Activated naive CD4-positive, alpha-beta T cell treated with anti-CD3 and anti-CD28 coated beads for 36 hours (primary cell): ENCODE measurements around the gene ABCC10. TPM values are rescaled to one million over a fixed set of nuclear protein-coding genes. Genes with fewer than 3 reads are reported as not detected.
"Not testable (repeated sequence)": the region's sequence is repeated elsewhere in the genome, so short reads cannot be mapped to it uniquely, and the experiment has no call there.

Experiments used
- CTCF ChIA-PET: fragments of 350-600 bp; sonication (Branson Sonifier 250); formaldehyde crosslinking; loops from one replicate; lab custom pipeline; 2021; ENCODE audit warnings: antibody characterized with exemption; lab: Charles Lee
- DNase-seq: peaks from one replicate; pipeline ENCODE4 v3.0.0-alpha.2; 2020
- H3K27ac Mint-ChIP-seq: one replicate; pipeline ENCODE4 v1.8.0; 2021; ENCODE audit warnings: mild to moderate bottlenecking, mixed read lengths
- H3K27me3 Mint-ChIP-seq: one replicate; pipeline ENCODE4 v1.8.0; 2021; ENCODE audit warnings: low read depth, mixed read lengths
- H3K36me3 Mint-ChIP-seq: one replicate; pipeline ENCODE4 v1.8.0; 2021; ENCODE audit warnings: low read depth, mixed read lengths
- H3K4me1 Mint-ChIP-seq: one replicate; pipeline ENCODE4 v1.8.0; 2021; ENCODE audit warnings: low read depth, mixed read lengths
- H3K4me3 Mint-ChIP-seq: one replicate; pipeline ENCODE4 v1.8.0; 2021; ENCODE audit warnings: mild to moderate bottlenecking, moderate library complexity, mixed read lengths
- H3K9me3 Mint-ChIP-seq: one replicate; pipeline ENCODE4 v1.8.0; 2021; ENCODE audit warnings: mixed read lengths
- intact Hi-C: fragments of 100-400 bp; cut with micrococcal nuclease; formaldehyde crosslinking; loops from one replicate; pipeline ENCODE4 v1.15.1; 2023
- total RNA-seq, 2 experiments: library from RNA; stranded (reverse); gene quantifications; one replicate each; pipeline ENCODE4 v1.2.3, GENCODE V29; 2021

ABCC10 gene
- total RNA-seq, 2 experiments from 2014 or later: 22.7 to 26.6 TPM

- no peak for DNase-seq
- H3K4me3 Mint-ChIP-seq: no peak overlapping the region
- no peaks in the 10 kb centered on the region for H3K9me3 Mint-ChIP-seq
- no peak overlapping the region for H3K27ac Mint-ChIP-seq
- intact Hi-C loops: no loop called here
- CTCF ChIA-PET: interaction anchor here (1.2 to 9.7 kb wide), 3 partner anchors 34 to 48 kb away, joined by 3 to 69 read pairs (median 6); partner anchors contain the start of gene LRRC73
- peaks cover 8% of the 10 kb centered on the region for H3K4me1 Mint-ChIP-seq
- H3K36me3 Mint-ChIP-seq: no peaks in the 10 kb centered on the region
- peaks cover 16% of the 10 kb centered on the region for H3K27me3 Mint-ChIP-seq
Observed at GRCh38 chr6:43460032-43460431, 32.7 kb downstream of the ABCC10 start.

- Mint-ChIP-seq H3K27ac (no peak overlapping the region), H3K36me3 (no peaks in the 10 kb centered on the region), H3K4me1 (no peaks in the 10 kb centered on the region), H3K4me3 (no peak overlapping the region), H3K27me3 (peaks cover 15% of the 10 kb centered on the region), H3K9me3 (no peaks in the 10 kb centered on the region)
- DNase-seq: no peak
- CTCF ChIA-PET: interaction anchor here (1.0 to 1.4 kb wide), 2 partner anchors 11 to 44 kb away, joined by 3 to 4 read pairs; no protein-coding TSS in a partner anchor
- intact Hi-C loops: no loop called here
Observed at GRCh38 chr6:43461936-43462335, 34.6 kb downstream of the ABCC10 start.

- H3K4me1 Mint-ChIP-seq: no peaks in the 10 kb centered on the region
Observed at GRCh38 chr6:43464337-43464736, 37.0 kb downstream of the ABCC10 start.

GRCh38 chr6:43465948-43466347 is 38.6 kb downstream of the ABCC10 start:
- CTCF ChIA-PET: no interaction called here
- Mint-ChIP-seq H3K27me3 (peaks cover 14% of the 10 kb centered on the region), H3K4me1 (no peaks in the 10 kb centered on the region), H3K36me3 (no peaks in the 10 kb centered on the region), H3K9me3 (no peaks in the 10 kb centered on the region), H3K27ac (no peak overlapping the region), H3K4me3 (no peak overlapping the region)
- intact Hi-C loops: no loop called here
- DNase-seq: no peak

More at GRCh38 chr6:43464337-43464736, 37.0 kb downstream of the ABCC10 start:
- no peak overlapping the region for H3K4me3 Mint-ChIP-seq
- CTCF ChIA-PET: interaction anchor here (0.5 kb wide), 1 partner anchor 90 kb away, joined by 3 read pairs; no protein-coding TSS in a partner anchor
- DNase-seq: no peak
- no peaks in the 10 kb centered on the region for H3K36me3 Mint-ChIP-seq
- H3K27me3 Mint-ChIP-seq: peaks cover 14% of the 10 kb centered on the region
- no peak overlapping the region for H3K27ac Mint-ChIP-seq
- no peaks in the 10 kb centered on the region for H3K9me3 Mint-ChIP-seq
- intact Hi-C loops: no loop called here

- CTCF ChIA-PET, H3K36me3 Mint-ChIP-seq, H3K27me3 Mint-ChIP-seq, H3K4me1 Mint-ChIP-seq, H3K4me3 Mint-ChIP-seq, H3K27ac Mint-ChIP-seq, intact Hi-C loops, H3K9me3 Mint-ChIP-seq, DNase-seq: not testable (repeated sequence)
Observed at GRCh38 chr6:43467265-43467664, 39.9 kb downstream of the ABCC10 start.

- Mint-ChIP-seq H3K4me1 (no peaks in the 10 kb centered on the region), H3K27me3 (peaks cover 7% of the 10 kb centered on the region), H3K27ac (no peak overlapping the region), H3K4me3 (no peak overlapping the region), H3K9me3 (no peaks in the 10 kb centered on the region), H3K36me3 (no peaks in the 10 kb centered on the region)
- intact Hi-C loops: no loop called here
- CTCF ChIA-PET: no interaction called here
- DNase-seq: no peak
Observed at GRCh38 chr6:43467752-43468151, 40.4 kb downstream of the ABCC10 start.

- Mint-ChIP-seq H3K9me3 (no peaks in the 10 kb centered on the region), H3K4me1 (no peaks in the 10 kb centered on the region), H3K4me3 (no peak overlapping the region), H3K27ac (no peak overlapping the region), H3K27me3 (peaks cover 4% of the 10 kb centered on the region), H3K36me3 (no peaks in the 10 kb centered on the region)
- DNase-seq: no peak
- CTCF ChIA-PET: no interaction called here
- intact Hi-C loops: no loop called here
Observed at GRCh38 chr6:43468240-43468639, 40.9 kb downstream of the ABCC10 start.

GRCh38 chr6:43468748-43469681 is 41.7 kb downstream of the ABCC10 start:
- H3K4me1 Mint-ChIP-seq: no peaks in the 10 kb centered on the region
- no peak overlapping the region for H3K4me3 Mint-ChIP-seq
- no peak for DNase-seq
- peaks cover 2% of the 10 kb centered on the region for H3K27me3 Mint-ChIP-seq
- H3K9me3 Mint-ChIP-seq: no peaks in the 10 kb centered on the region
- no peak overlapping the region for H3K27ac Mint-ChIP-seq
- intact Hi-C loops: no loop called here
- CTCF ChIA-PET: interaction anchor here (1.0 kb wide), 1 partner anchor 12 kb away, joined by 3 read pairs; no protein-coding TSS in a partner anchor
- H3K36me3 Mint-ChIP-seq: no peaks in the 10 kb centered on the region

- H3K4me3 Mint-ChIP-seq: no peak overlapping the region
- no peaks in the 10 kb centered on the region for H3K4me1 Mint-ChIP-seq
- H3K36me3 Mint-ChIP-seq: no peaks in the 10 kb centered on the region
- no peak overlapping the region for H3K27ac Mint-ChIP-seq
- no peaks in the 10 kb centered on the region for H3K9me3 Mint-ChIP-seq
- CTCF ChIA-PET: interaction anchor here (1.0 to 1.2 kb wide), 2 partner anchors 13 to 36 kb away, joined by 3 read pairs; no protein-coding TSS in a partner anchor
- DNase-seq: no peak
- H3K27me3 Mint-ChIP-seq: peaks cover 2% of the 10 kb centered on the region
- intact Hi-C loops: no loop called here
Observed at GRCh38 chr6:43469947-43470346, 42.6 kb downstream of the ABCC10 start.

GRCh38 chr6:43471399-43471798 is 44.1 kb downstream of the ABCC10 start:
- Mint-ChIP-seq H3K4me1 (no peaks in the 10 kb centered on the region), H3K9me3 (no peaks in the 10 kb centered on the region), H3K27ac (no peak overlapping the region), H3K27me3 (no peaks in the 10 kb centered on the region), H3K4me3 (no peak overlapping the region), H3K36me3 (no peaks in the 10 kb centered on the region)
- intact Hi-C loops: no loop called here
- DNase-seq: no peak
- CTCF ChIA-PET: interaction anchor here (0.6 kb wide), 1 partner anchor 22 kb away, joined by 5 read pairs; no protein-coding TSS in a partner anchor

GRCh38 chr6:43472515-43472914 is 45.2 kb downstream of the ABCC10 start:
- Mint-ChIP-seq H3K9me3 (no peaks in the 10 kb centered on the region), H3K36me3 (no peaks in the 10 kb centered on the region), H3K27ac (no peak overlapping the region), H3K27me3 (no peaks in the 10 kb centered on the region), H3K4me3 (no peak overlapping the region), H3K4me1 (peaks cover 10% of the 10 kb centered on the region)
- intact Hi-C loops: no loop called here
- no peak for DNase-seq
- CTCF ChIA-PET: interaction anchor here (0.6 kb wide), 2 partner anchors 17 to 23 kb away, joined by 3 to 4 read pairs; partner anchors contain the start of gene DLK2

GRCh38 chr6:43475516-43475915 is 48.2 kb downstream of the ABCC10 start:
- Mint-ChIP-seq H3K9me3 (no peaks in the 10 kb centered on the region), H3K4me1 (peaks cover 32% of the 10 kb centered on the region), H3K27ac (no peak overlapping the region), H3K4me3 (no peak overlapping the region), H3K27me3 (no peaks in the 10 kb centered on the region), H3K36me3 (no peaks in the 10 kb centered on the region)
- no peak for DNase-seq
- intact Hi-C loops: no loop called here
- CTCF ChIA-PET: interaction anchor here (1.2 kb wide), 1 partner anchor 30 kb away, joined by 5 read pairs; no protein-coding TSS in a partner anchor
